Measurements from ENCODE around the gene CAPN2.

Gene CAPN2

DNA sequence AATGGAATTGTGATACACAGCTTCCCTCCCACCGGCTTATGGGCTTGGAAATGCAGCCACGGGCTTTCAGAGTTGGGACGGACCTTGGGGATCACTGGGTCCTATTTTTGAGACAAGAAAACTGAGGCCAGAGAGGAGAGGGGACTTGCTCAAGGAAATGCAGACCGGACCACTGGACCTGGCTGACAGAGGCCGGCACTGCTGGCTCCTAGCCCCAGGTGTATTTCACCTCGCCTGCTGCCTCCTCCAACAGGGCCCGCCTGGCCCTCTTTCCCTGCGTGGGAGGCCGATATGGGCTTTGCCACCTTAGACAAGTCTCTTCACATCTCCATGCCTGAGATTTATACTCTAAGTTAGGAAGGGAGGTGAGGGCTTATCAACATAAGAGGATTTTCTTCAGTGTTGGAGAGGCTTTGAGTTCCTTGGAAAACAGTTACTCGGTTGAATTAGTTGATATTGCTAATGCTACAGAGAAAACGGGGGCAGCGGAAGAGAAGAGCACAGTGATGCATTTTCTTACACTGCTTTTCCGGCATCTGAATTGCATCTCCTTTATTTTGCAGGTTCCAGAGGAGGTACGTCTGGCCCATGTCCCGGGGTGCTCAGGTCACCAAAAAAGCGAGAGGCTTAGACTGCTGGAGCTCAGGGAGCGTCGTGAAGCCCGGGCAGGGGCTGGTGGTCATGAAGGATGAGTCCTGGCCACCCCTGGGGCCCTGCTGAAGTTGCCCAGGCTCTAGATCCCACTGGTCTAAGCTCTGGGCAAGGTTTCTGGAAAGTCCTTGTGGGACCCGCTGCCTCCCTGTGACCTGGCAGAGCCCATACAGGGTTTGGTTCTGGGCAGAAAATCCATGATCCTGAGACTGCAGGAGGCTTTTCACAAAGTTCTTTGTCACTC lies 44.7 kb downstream of the CAPN2 start (continued):
- TF ChIP-seq CREB5 (CRISPR knock-in tag; IDR thresholded peaks at IDR 0.05; ENCODE audit: low read depth) (no peak), ARNTL (CRISPR knock-in tag; IDR thresholded peaks at IDR 0.05; ENCODE audit: borderline replicate concordance, low read depth) (no peak), ISL1 (CRISPR knock-in tag; IDR thresholded peaks at IDR 0.05) (no peak), GLIS3 (CRISPR knock-in tag; IDR thresholded peaks at IDR 0.05) (no peak), BACH2 (CRISPR knock-in tag; IDR thresholded peaks at IDR 0.05; ENCODE audit: borderline replicate concordance) (no peak), SNAI2 (CRISPR knock-in tag; IDR thresholded peaks at IDR 0.05) (no peak), ZNF565 (CRISPR knock-in tag; conservative IDR thresholded peaks at IDR 0.05; ENCODE audit: low read depth) (no peak), PATZ1 (CRISPR knock-in tag; IDR thresholded peaks at IDR 0.05; ENCODE audit: borderline replicate concordance) (no peak)
- TF ChIP-seq, protein P1, sequence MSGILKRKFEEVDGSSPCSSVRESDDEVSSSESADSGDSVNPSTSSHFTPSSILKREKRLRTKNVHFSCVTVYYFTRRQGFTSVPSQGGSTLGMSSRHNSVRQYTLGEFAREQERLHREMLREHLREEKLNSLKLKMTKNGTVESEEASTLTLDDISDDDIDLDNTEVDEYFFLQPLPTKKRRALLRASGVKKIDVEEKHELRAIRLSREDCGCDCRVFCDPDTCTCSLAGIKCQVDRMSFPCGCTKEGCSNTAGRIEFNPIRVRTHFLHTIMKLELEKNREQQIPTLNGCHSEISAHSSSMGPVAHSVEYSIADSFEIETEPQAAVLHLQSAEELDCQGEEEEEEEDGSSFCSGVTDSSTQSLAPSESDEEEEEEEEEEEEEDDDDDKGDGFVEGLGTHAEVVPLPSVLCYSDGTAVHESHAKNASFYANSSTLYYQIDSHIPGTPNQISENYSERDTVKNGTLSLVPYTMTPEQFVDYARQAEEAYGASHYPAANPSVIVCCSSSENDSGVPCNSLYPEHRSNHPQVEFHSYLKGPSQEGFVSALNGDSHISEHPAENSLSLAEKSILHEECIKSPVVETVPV (CRISPR knock-in tag; IDR thresholded peaks at IDR 0.05) = no peak
- TF ChIP-seq, protein P2, sequence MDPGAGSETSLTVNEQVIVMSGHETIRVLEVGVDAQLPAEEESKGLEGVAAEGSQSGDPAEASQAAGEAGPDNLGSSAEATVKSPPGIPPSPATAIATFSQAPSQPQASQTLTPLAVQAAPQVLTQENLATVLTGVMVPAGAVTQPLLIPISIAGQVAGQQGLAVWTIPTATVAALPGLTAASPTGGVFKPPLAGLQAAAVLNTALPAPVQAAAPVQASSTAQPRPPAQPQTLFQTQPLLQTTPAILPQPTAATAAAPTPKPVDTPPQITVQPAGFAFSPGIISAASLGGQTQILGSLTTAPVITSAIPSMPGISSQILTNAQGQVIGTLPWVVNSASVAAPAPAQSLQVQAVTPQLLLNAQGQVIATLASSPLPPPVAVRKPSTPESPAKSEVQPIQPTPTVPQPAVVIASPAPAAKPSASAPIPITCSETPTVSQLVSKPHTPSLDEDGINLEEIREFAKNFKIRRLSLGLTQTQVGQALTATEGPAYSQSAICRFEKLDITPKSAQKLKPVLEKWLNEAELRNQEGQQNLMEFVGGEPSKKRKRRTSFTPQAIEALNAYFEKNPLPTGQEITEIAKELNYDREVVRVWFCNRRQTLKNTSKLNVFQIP (CRISPR knock-in tag; IDR thresholded peaks at IDR 0.05; ENCODE audit: borderline replicate concordance, low read depth) = no peak

DNA sequence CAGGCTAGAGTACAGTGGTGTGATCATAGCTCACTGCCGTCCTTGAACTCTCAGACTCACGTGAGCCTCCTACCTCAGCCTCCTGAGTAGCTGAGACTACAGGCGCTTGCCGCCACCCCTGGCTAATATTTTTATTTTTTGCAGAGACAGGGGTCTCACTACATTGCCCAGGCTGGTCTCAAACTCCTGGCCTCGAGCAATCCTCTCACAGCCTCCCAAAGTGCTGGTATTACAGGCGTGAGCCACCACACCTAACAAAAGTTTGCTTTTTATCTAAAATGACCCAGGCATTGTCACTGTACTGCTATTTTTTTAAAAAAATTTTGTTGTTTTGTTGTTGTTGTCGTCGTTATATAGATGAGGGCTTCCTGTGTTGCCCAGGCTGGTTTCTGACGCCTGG lies 46.4 kb downstream of the CAPN2 start:
- no peak for TF ChIP-seq ISL1 (CRISPR knock-in tag; IDR thresholded peaks at IDR 0.05)
- no peak for TF ChIP-seq ZFP3 (CRISPR knock-in tag; IDR thresholded peaks at IDR 0.05)
- TF ChIP-seq, protein P1 (CRISPR knock-in tag; IDR thresholded peaks at IDR 0.05) = no peak
- TF ChIP-seq ZNF565 (CRISPR knock-in tag; conservative IDR thresholded peaks at IDR 0.05; ENCODE audit: low read depth) = no peak
- TF ChIP-seq PATZ1 (CRISPR knock-in tag; IDR thresholded peaks at IDR 0.05; ENCODE audit: borderline replicate concordance) = no peak
- no peak for ATAC-seq

GRCh38 chr1:223759273-223759672 lies 46.9 kb downstream of the CAPN2 start:
- ATAC-seq = no peak
- TF ChIP-seq ARNTL (CRISPR knock-in tag; IDR thresholded peaks at IDR 0.05; ENCODE audit: borderline replicate concordance, low read depth) = no peak
- TF ChIP-seq, protein P1 (CRISPR knock-in tag; IDR thresholded peaks at IDR 0.05) = no peak
- no peak for TF ChIP-seq ESRRG (CRISPR knock-in tag; IDR thresholded peaks at IDR 0.05)
- no peak for TF ChIP-seq PATZ1 (CRISPR knock-in tag; IDR thresholded peaks at IDR 0.05; ENCODE audit: borderline replicate concordance)
- TF ChIP-seq BACH2 (CRISPR knock-in tag; IDR thresholded peaks at IDR 0.05; ENCODE audit: borderline replicate concordance) = no peak
- TF ChIP-seq ZC3H10 (CRISPR knock-in tag; IDR thresholded peaks at IDR 0.05) = no peak
- no peak for TF ChIP-seq CREB5 (CRISPR knock-in tag; IDR thresholded peaks at IDR 0.05; ENCODE audit: low read depth)
- TF ChIP-seq TCF4 (CRISPR knock-in tag; IDR thresholded peaks at IDR 0.05; ENCODE audit: borderline replicate concordance) = no peak
- no peak for TF ChIP-seq GLIS3 (CRISPR knock-in tag; IDR thresholded peaks at IDR 0.05)
- no peak for TF ChIP-seq ISL1 (CRISPR knock-in tag; IDR thresholded peaks at IDR 0.05)
- TF ChIP-seq PPARA (CRISPR knock-in tag; IDR thresholded peaks at IDR 0.05; ENCODE audit: borderline replicate concordance) = no peak
- no peak for TF ChIP-seq ZFP30 (CRISPR knock-in tag; IDR thresholded peaks at IDR 0.05)

Measured in SK-N-SH treated with all-trans-retinoic acid at 6 μM for 48 hours (cell line).